GM23338 (cell line): ENCODE results near the gene PLPP4. TPM values are rescaled to one million over a fixed set of nuclear protein-coding genes. Genes with fewer than 3 reads are reported as not detected.

Experiments used
- ATAC-seq: fragments of 200-7000 bp; cut with Tn5 transposase; 3 replicates; pipeline ENCODE4 v1.9.1; 2020
- DNase-seq: peaks from one replicate; pipeline ENCODE4 v3.0.0-alpha.2; 2015; ENCODE audit warnings: low spot score
- H2AFZ ChIP-seq: fragments of 200-600 bp; sonication (generic); 2 replicates; pipeline ENCODE4 v1.8.0; 2016; ENCODE audit warnings: antibody characterized with exemption, mild to moderate bottlenecking, moderate library complexity
- H3F3A ChIP-seq: fragments of 200-600 bp; sonication (generic); replicated peaks from 2 replicates; pipeline ENCODE4 v1.8.0; 2017; ENCODE audit warnings: antibody characterized with exemption, mixed run types, low read depth
- H3K27ac ChIP-seq: fragments of 200-600 bp; sonication (generic); 2 replicates; pipeline ENCODE4 v1.6.1; 2016; ENCODE audit warnings: low read depth
- H3K27me3 ChIP-seq: fragments of 200-600 bp; sonication (generic); 2 replicates; pipeline ENCODE4 v1.8.0; 2016; ENCODE audit warnings: mild to moderate bottlenecking, mixed run types, moderate library complexity; ENCODE audit not compliant: insufficient read depth
- H3K36me3 ChIP-seq: fragments of 200-600 bp; sonication (generic); 2 replicates; pipeline ENCODE4 v1.8.0; 2016; ENCODE audit warnings: mild to moderate bottlenecking; ENCODE audit not compliant: insufficient read depth
- H3K4me1 ChIP-seq: fragments of 200-600 bp; sonication (generic); 2 replicates; pipeline ENCODE4 v1.8.0; 2016; ENCODE audit warnings: mild to moderate bottlenecking, moderate library complexity; ENCODE audit not compliant: insufficient read depth
- H3K4me2 ChIP-seq: fragments of 200-600 bp; sonication (generic); 2 replicates; pipeline ENCODE4 v1.7.1; 2017; ENCODE audit warnings: mixed run types
- H3K4me3 ChIP-seq: fragments of 200-600 bp; sonication (generic); 2 replicates; pipeline ENCODE4 v1.6.1; 2016; ENCODE audit warnings: mixed run types
- H3K79me2 ChIP-seq: fragments of 200-600 bp; sonication (generic); replicated peaks from 2 replicates; pipeline ENCODE4 v1.8.0; 2017; ENCODE audit warnings: mild to moderate bottlenecking; ENCODE audit not compliant: insufficient read depth
- H3K9me2 ChIP-seq: fragments of 200-600 bp; sonication (generic); 2 replicates; pipeline ENCODE4 v1.8.0; 2017; ENCODE audit not compliant: insufficient read depth
- H4K20me1 ChIP-seq: fragments of 200-600 bp; sonication (generic); replicated peaks from 2 replicates; pipeline ENCODE4 v1.8.0; 2017; ENCODE audit warnings: mild to moderate bottlenecking; ENCODE audit not compliant: insufficient read depth
- H3K27ac Mint-ChIP-seq: 2 replicates; pipeline ENCODE4 v1.8.0; 2020; ENCODE audit warnings: inconsistent platforms, mild to moderate bottlenecking, moderate library complexity, mixed read lengths
- H3K27me3 Mint-ChIP-seq: 3 replicates; pipeline ENCODE4 v1.8.0; 2022; ENCODE audit warnings: low read depth, mild to moderate bottlenecking, moderate library complexity, mixed read lengths, inconsistent platforms; ENCODE audit not compliant: insufficient read depth, poor library complexity
- H3K36me3 Mint-ChIP-seq: 3 replicates; pipeline ENCODE4 v1.8.0; 2021; ENCODE audit warnings: low read depth, mild to moderate bottlenecking, inconsistent platforms, moderate library complexity, mixed read lengths
- H3K4me1 Mint-ChIP-seq: 3 replicates; pipeline ENCODE4 v1.8.0; 2020; ENCODE audit warnings: mild to moderate bottlenecking, inconsistent platforms, mixed read lengths
- H3K4me3 Mint-ChIP-seq: 3 replicates; pipeline ENCODE4 v1.8.0; 2021; ENCODE audit warnings: moderate library complexity, mild to moderate bottlenecking, inconsistent platforms, mixed read lengths
- H3K9me3 Mint-ChIP-seq: 3 replicates; pipeline ENCODE4 v1.8.0; 2020; ENCODE audit warnings: moderate library complexity, mild to moderate bottlenecking, inconsistent platforms, mixed read lengths
- CREB1 ChIP-seq: fragments of 250-450 bp; sonication (Bioruptor Pico); IDR thresholded peaks from 2 replicates; pipeline ENCODE4 v1.5.0; 2020; ENCODE audit warnings: low read depth, mild to moderate bottlenecking, moderate library complexity
- EZH2 ChIP-seq: fragments of 200-600 bp; sonication (generic); IDR thresholded peaks from one replicate; pipeline ENCODE4 v1.8.0; 2017; ENCODE audit warnings: antibody characterized with exemption, mild to moderate bottlenecking, low read depth; ENCODE audit not compliant: unreplicated experiment
- EZH2phosphoT487 ChIP-seq: fragments of 200-600 bp; sonication (generic); IDR thresholded peaks from one replicate; pipeline ENCODE4 v1.8.1; 2018; ENCODE audit warnings: antibody characterized with exemption; ENCODE audit not compliant: unreplicated experiment
- JUNB ChIP-seq: IDR thresholded peaks from one replicate; pipeline ENCODE4 v1.6.1; 2016; ENCODE audit warnings: antibody characterized with exemption; ENCODE audit not compliant: unreplicated experiment
- NANOG ChIP-seq: IDR thresholded peaks from 2 replicates; pipeline ENCODE4 v1.6.1; 2016; ENCODE audit warnings: antibody characterized with exemption, borderline replicate concordance
- POLR2AphosphoS5 ChIP-seq: IDR thresholded peaks from 2 replicates; pipeline ENCODE4 v1.6.1; 2016; ENCODE audit warnings: antibody characterized with exemption, low read depth
- REST ChIP-seq: IDR thresholded peaks from one replicate; pipeline ENCODE4 v1.6.1; 2018; ENCODE audit warnings: antibody characterized with exemption; ENCODE audit not compliant: unreplicated experiment
- STAT1 ChIP-seq: IDR thresholded peaks from one replicate; pipeline ENCODE4 v1.6.1; 2016; ENCODE audit warnings: antibody characterized with exemption; ENCODE audit not compliant: unreplicated experiment
- ZNF114 ChIP-seq: fragments of 250-450 bp; sonication (Bioruptor Pico); IDR thresholded peaks from 2 replicates; pipeline ENCODE4 v1.5.0; 2020; ENCODE audit warnings: mild to moderate bottlenecking, moderate library complexity
- ZNF331 ChIP-seq: fragments of 250-450 bp; sonication (Bioruptor Pico); IDR thresholded peaks from 2 replicates; pipeline ENCODE4 v1.5.0; 2020; ENCODE audit warnings: low read depth, mild to moderate bottlenecking, moderate library complexity
- ZNF462 ChIP-seq: fragments of 250-450 bp; sonication (Bioruptor Pico); IDR thresholded peaks from 2 replicates; pipeline ENCODE4 v1.5.0; 2020; ENCODE audit warnings: mild to moderate bottlenecking, moderate library complexity
- polyA plus RNA-seq: library from polyadenylated mRNA; unstranded; fragments of >200 nt; fragmentation: Nextera tagmentation; extraction: Ambion mirVana; gene quantifications from 2 replicates; pipeline ENCODE4 v1.2.1, GENCODE V29; 2016
- total RNA-seq: library from RNA; depleted of rRNA; stranded (reverse); fragments of >200 nt; shearing (Covaris generic); gene quantifications from 2 replicates; pipeline ENCODE4 v1.2.3, GENCODE V29; 2014
- TF ChIP-seq, protein P1 (sequence below), 2 experiments: fragments of 200-600 bp in 1 of 2; sonication (generic) in 1 of 2; conservative IDR thresholded peaks; 2 replicates each; pipeline versions ENCODE4 v1.5.1 to v1.6.1; 2016 to 2017; ENCODE audit warnings: antibody characterized with exemption in 2 of 2, low read depth in 2 of 2, mild to moderate bottlenecking in 2 of 2, moderate library complexity in 1 of 2
- TF ChIP-seq, protein P2 (sequence below): IDR thresholded peaks from 2 replicates; pipeline ENCODE4 v1.6.1; 2016; ENCODE audit warnings: antibody characterized with exemption

Gene PLPP4
- total and polyA plus RNA-seq, 2 experiments from 2014 or later = 0.24 to 0.31 TPM

GRCh38 chr10:120514959-120515358, 57.9 kb downstream of the PLPP4 start (continued):
- TF ChIP-seq ZNF462 = no peak
- no peak for TF ChIP-seq ZNF331 (CRISPR knock-in tag)
- no peak for TF ChIP-seq STAT1
- no peak for TF ChIP-seq EZH2

DNA sequence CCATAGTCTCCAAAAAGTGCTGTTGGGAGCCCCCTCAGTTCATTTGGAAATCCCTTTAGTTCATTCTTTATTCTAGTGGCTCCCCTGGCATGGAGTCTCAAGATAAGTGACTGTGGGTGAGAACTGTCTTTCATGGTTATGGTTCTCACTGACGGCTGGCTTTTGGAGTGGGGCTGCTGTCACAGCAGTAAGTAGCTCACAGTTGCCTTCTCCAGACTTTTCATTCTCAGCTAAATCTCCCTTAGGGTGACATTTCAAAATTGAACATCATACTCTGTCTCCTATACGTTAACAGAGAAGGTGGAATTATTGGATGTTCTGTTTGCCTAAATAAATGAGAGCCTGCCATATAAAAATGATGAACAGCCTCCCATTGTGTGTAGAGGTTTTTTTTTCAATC, 58.7 kb downstream of the PLPP4 start:
- ATAC-seq (no peak), DNase-seq (no peak)
- Histone ChIP-seq H3K79me2 (no peaks in the 10 kb centered on the region), H3K4me3 (no peak overlapping the region), H3K27ac (no peak overlapping the region), H2AFZ (no peak overlapping the region), H3K9me2 (no peaks in the 10 kb centered on the region), H4K20me1 (peaks cover 5% of the 10 kb centered on the region; the same call in 1 of the 2 replicates), H3K27me3 (no peaks in the 10 kb centered on the region), H3K4me2 (no peak overlapping the region), H3F3A (no peaks in the 10 kb centered on the region), H3K36me3 (no peaks in the 10 kb centered on the region), H3K4me1 (no peaks in the 10 kb centered on the region)
- Mint-ChIP-seq H3K4me1 (no peaks in the 10 kb centered on the region), H3K27me3 (peaks cover 4% of the 10 kb centered on the region), H3K36me3 (no peaks in the 10 kb centered on the region), H3K9me3 (no peaks in the 10 kb centered on the region), H3K4me3 (no peak overlapping the region), H3K27ac (no peak overlapping the region)
- no peak for TF ChIP-seq ZNF114 (CRISPR knock-in tag)
- no peak for TF ChIP-seq CREB1 (CRISPR knock-in tag)
- TF ChIP-seq, protein P1, sequence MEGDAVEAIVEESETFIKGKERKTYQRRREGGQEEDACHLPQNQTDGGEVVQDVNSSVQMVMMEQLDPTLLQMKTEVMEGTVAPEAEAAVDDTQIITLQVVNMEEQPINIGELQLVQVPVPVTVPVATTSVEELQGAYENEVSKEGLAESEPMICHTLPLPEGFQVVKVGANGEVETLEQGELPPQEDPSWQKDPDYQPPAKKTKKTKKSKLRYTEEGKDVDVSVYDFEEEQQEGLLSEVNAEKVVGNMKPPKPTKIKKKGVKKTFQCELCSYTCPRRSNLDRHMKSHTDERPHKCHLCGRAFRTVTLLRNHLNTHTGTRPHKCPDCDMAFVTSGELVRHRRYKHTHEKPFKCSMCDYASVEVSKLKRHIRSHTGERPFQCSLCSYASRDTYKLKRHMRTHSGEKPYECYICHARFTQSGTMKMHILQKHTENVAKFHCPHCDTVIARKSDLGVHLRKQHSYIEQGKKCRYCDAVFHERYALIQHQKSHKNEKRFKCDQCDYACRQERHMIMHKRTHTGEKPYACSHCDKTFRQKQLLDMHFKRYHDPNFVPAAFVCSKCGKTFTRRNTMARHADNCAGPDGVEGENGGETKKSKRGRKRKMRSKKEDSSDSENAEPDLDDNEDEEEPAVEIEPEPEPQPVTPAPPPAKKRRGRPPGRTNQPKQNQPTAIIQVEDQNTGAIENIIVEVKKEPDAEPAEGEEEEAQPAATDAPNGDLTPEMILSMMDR (conservative IDR thresholded peaks at IDR 0.05; ENCODE audit: low read depth in 2 of 2) = no peak
- no peak for TF ChIP-seq EZH2
- TF ChIP-seq JUNB = no peak
- no peak for TF ChIP-seq STAT1
- TF ChIP-seq ZNF331 (CRISPR knock-in tag) = no peak
- TF ChIP-seq, protein P2, sequence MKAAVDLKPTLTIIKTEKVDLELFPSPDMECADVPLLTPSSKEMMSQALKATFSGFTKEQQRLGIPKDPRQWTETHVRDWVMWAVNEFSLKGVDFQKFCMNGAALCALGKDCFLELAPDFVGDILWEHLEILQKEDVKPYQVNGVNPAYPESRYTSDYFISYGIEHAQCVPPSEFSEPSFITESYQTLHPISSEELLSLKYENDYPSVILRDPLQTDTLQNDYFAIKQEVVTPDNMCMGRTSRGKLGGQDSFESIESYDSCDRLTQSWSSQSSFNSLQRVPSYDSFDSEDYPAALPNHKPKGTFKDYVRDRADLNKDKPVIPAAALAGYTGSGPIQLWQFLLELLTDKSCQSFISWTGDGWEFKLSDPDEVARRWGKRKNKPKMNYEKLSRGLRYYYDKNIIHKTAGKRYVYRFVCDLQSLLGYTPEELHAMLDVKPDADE = no peak
- no peak for TF ChIP-seq POLR2AphosphoS5
- TF ChIP-seq NANOG = no peak
- TF ChIP-seq REST = no peak
- no peak for TF ChIP-seq EZH2phosphoT487
